SK-N-SH treated with all-trans-retinoic acid at 6 μM for 48 hours (cell line): ENCODE data around the gene ALG14.

ENCODE experiments used
- ATAC-seq: fragments of 200-7000 bp; cut with Tn5 transposase; 3 replicates; pipeline ENCODE4 v1.9.1; 2020; ENCODE audit warnings: mild to moderate bottlenecking, moderate library complexity
- ARNTL ChIP-seq: fragments of 450-650 bp; formaldehyde crosslinking; IDR thresholded peaks from 2 replicates; pipeline ENCODE4 v1.5.0; 2020; ENCODE audit warnings: low read depth, mild to moderate bottlenecking, moderate library complexity, borderline replicate concordance
- BACH2 ChIP-seq: fragments of 250-450 bp; sonication (Bioruptor Pico); IDR thresholded peaks from 2 replicates; pipeline ENCODE4 v1.9.0; 2021; ENCODE audit warnings: mild to moderate bottlenecking, borderline replicate concordance
- CREB5 ChIP-seq: fragments of 250-450 bp; sonication (Bioruptor Pico); IDR thresholded peaks from 2 replicates; pipeline ENCODE4 v1.5.1; 2020; ENCODE audit warnings: low read depth, mild to moderate bottlenecking, moderate library complexity
- CSRNP3 ChIP-seq: fragments of 250-450 bp; sonication (Bioruptor Pico); IDR thresholded peaks from 2 replicates; pipeline ENCODE4 v1.5.1; 2021; ENCODE audit warnings: mild to moderate bottlenecking, moderate library complexity
- ESRRG ChIP-seq: fragments of 250-450 bp; sonication (Bioruptor Pico); IDR thresholded peaks from 2 replicates; pipeline ENCODE4 v1.6.1; 2021; ENCODE audit warnings: mild to moderate bottlenecking
- GLIS3 ChIP-seq: fragments of 250-450 bp; sonication (Bioruptor Pico); IDR thresholded peaks from 2 replicates; pipeline ENCODE4 v1.5.0; 2020; ENCODE audit warnings: mild to moderate bottlenecking, moderate library complexity
- ISL1 ChIP-seq: fragments of 250-450 bp; sonication (Bioruptor Pico); IDR thresholded peaks from 2 replicates; pipeline ENCODE4 v2.1.2; 2022; ENCODE audit warnings: mild to moderate bottlenecking, moderate library complexity
- OSR1 ChIP-seq: fragments of 250-450 bp; sonication (Bioruptor Pico); IDR thresholded peaks from 2 replicates; pipeline ENCODE4 v1.8.0; 2022; ENCODE audit warnings: moderate library complexity, mild to moderate bottlenecking, inconsistent platforms
- PATZ1 ChIP-seq: fragments of 250-450 bp; sonication (Bioruptor Pico); IDR thresholded peaks from 2 replicates; pipeline ENCODE4 v1.8.0; 2020; ENCODE audit warnings: mild to moderate bottlenecking, moderate library complexity, borderline replicate concordance
- PPARA ChIP-seq: fragments of 250-450 bp; sonication (Bioruptor Pico); IDR thresholded peaks from 2 replicates; pipeline ENCODE4 v1.5.0; 2020; ENCODE audit warnings: mild to moderate bottlenecking, borderline replicate concordance
- RARB ChIP-seq: fragments of 250-450 bp; sonication (Bioruptor Pico); IDR thresholded peaks from 2 replicates; pipeline ENCODE4 v1.8.0; 2021; ENCODE audit warnings: mild to moderate bottlenecking, moderate library complexity
- SNAI2 ChIP-seq: fragments of 250-450 bp; sonication (Bioruptor Pico); IDR thresholded peaks from 2 replicates; pipeline ENCODE4 v1.5.0; 2020; ENCODE audit warnings: mild to moderate bottlenecking, moderate library complexity
- TCF4 ChIP-seq: fragments of 250-450 bp; sonication (Bioruptor Pico); IDR thresholded peaks from 2 replicates; pipeline ENCODE4 v1.8.0; 2021; ENCODE audit warnings: mild to moderate bottlenecking, moderate library complexity, borderline replicate concordance
- TOX ChIP-seq: fragments of 250-450 bp; sonication (Bioruptor Pico); IDR thresholded peaks from 2 replicates; pipeline ENCODE4 v1.8.0; 2021; ENCODE audit warnings: mild to moderate bottlenecking, moderate library complexity, borderline replicate concordance
- TSHZ2 ChIP-seq: fragments of 250-450 bp; sonication (Bioruptor Pico); IDR thresholded peaks from 2 replicates; pipeline ENCODE4 v1.5.0; 2020; ENCODE audit warnings: mild to moderate bottlenecking, moderate library complexity
- ZC3H10 ChIP-seq: fragments of 250-450 bp; sonication (Bioruptor Pico); IDR thresholded peaks from 2 replicates; pipeline ENCODE4 v1.5.1; 2021; ENCODE audit warnings: mild to moderate bottlenecking, moderate library complexity
- ZFP3 ChIP-seq: fragments of 250-450 bp; sonication (Bioruptor Pico); IDR thresholded peaks from 2 replicates; pipeline ENCODE4 v1.5.0; 2020; ENCODE audit warnings: mild to moderate bottlenecking, moderate library complexity
- ZFP30 ChIP-seq: fragments of 450-650 bp; formaldehyde crosslinking; IDR thresholded peaks from 2 replicates; pipeline ENCODE4 v1.5.0; 2022; ENCODE audit warnings: mild to moderate bottlenecking, moderate library complexity
- ZNF565 ChIP-seq: fragments of 450-650 bp; formaldehyde crosslinking; conservative IDR thresholded peaks from 2 replicates; pipeline ENCODE4 v1.5.0; 2020; ENCODE audit warnings: low read depth, mild to moderate bottlenecking, moderate library complexity
- ZNF70 ChIP-seq: fragments of 450-650 bp; formaldehyde crosslinking; IDR thresholded peaks from 2 replicates; pipeline ENCODE4 v1.5.0; 2020; ENCODE audit warnings: mild to moderate bottlenecking, moderate library complexity
- ZNF8 ChIP-seq: fragments of 450-650 bp; formaldehyde crosslinking; IDR thresholded peaks from 2 replicates; pipeline ENCODE4 v1.5.0; 2020; ENCODE audit warnings: mild to moderate bottlenecking, moderate library complexity

ALG14 gene

GRCh38 chr1:95072532-95073419 lies at the start of gene ALG14:
TSS of gene ALG14 (minus strand) at chr1:95072951. CDS start at chr1:95072898, 53 bp downstream.
- TF ChIP-seq ZFP3 (0 out of 2 replicates have a peak, but pooled peaks have one; percentile 46), ZC3H10 (CRISPR knock-in tag) (no peak), ZNF8 (CRISPR knock-in tag) (no peak), BACH2 (no peak), GLIS3 (CRISPR knock-in tag) (no peak), ZNF70 (peak; percentile 90), PPARA (no peak), TCF4 (CRISPR knock-in tag) (no peak)
- peak; percentile 99 for ATAC-seq

- no peak for ATAC-seq
- TF ChIP-seq ESRRG (no peak), BACH2 (no peak), TOX (no peak), PATZ1 (CRISPR knock-in tag) (no peak), ZNF8 (CRISPR knock-in tag) (no peak), ISL1 (CRISPR knock-in tag) (no peak), ZNF565 (no peak), CSRNP3 (CRISPR knock-in tag) (no peak)
These were observed 49.5 kb upstream of the ALG14 start for GRCh38 chr1:95122151-95122697.

- TF ChIP-seq OSR1 (CRISPR knock-in tag) (no peak), CREB5 (CRISPR knock-in tag) (no peak), ARNTL (CRISPR knock-in tag) (no peak), PATZ1 (CRISPR knock-in tag) (no peak), SNAI2 (CRISPR knock-in tag) (no peak), PPARA (no peak), TOX (no peak), ZFP30 (no peak), GLIS3 (CRISPR knock-in tag) (no peak), TSHZ2 (CRISPR knock-in tag) (no peak), ISL1 (CRISPR knock-in tag) (no peak), ZNF565 (no peak), ZNF70 (no peak), ESRRG (no peak), ZNF8 (CRISPR knock-in tag) (no peak), RARB (CRISPR knock-in tag) (no peak), BACH2 (no peak), ZC3H10 (CRISPR knock-in tag) (no peak), CSRNP3 (CRISPR knock-in tag) (no peak)
- TF ChIP-seq, all 23 proteins: peak for 0
- ATAC-seq: no peak
These were observed 46.5 kb upstream of the ALG14 start for GRCh38 chr1:95119273-95119672.
